Fibroblast of lung (primary cell): Measurements from ENCODE around the gene RNF115. TPM values are rescaled to one million over a fixed set of nuclear protein-coding genes. Genes with fewer than 3 reads are reported as not detected.

ENCODE experiments used
- DNase-seq, 2 donors: peaks; one replicate each; pipeline versions ENCODE4 v3.0.0 to v3.0.0-alpha.2; 2010; ENCODE audit warnings: low read depth in 2 of 2
- H2AFZ ChIP-seq: 2 replicates; pipeline ENCODE4 v1.5.1; 2012; ENCODE audit warnings: low read length, control low read depth, inconsistent platforms
- H3K27ac ChIP-seq: 2 replicates; pipeline ENCODE4 v1.5.1; 2011; ENCODE audit warnings: low read length, control low read depth; ENCODE audit not compliant: insufficient read depth
- H3K27me3 ChIP-seq: 2 replicates; pipeline ENCODE4 v1.5.1; 2011; ENCODE audit warnings: mild to moderate bottlenecking, low read length; ENCODE audit not compliant: control insufficient read depth, insufficient read depth
- H3K36me3 ChIP-seq: 2 replicates; pipeline ENCODE4 v1.5.1; 2011; ENCODE audit warnings: low read length; ENCODE audit not compliant: control insufficient read depth, insufficient read depth
- H3K4me1 ChIP-seq: 2 replicates; pipeline ENCODE4 v1.5.1; 2011; ENCODE audit warnings: low read length; ENCODE audit not compliant: control insufficient read depth, insufficient read depth; ENCODE audit errors: extremely low read depth
- H3K4me2 ChIP-seq: 2 replicates; pipeline ENCODE4 v1.5.1; 2011; ENCODE audit warnings: low read length, control low read depth; ENCODE audit not compliant: insufficient read depth; ENCODE audit errors: extremely low read depth
- H3K4me3 ChIP-seq, 4 experiments: fragments of 200-600 bp in 1 of 4; sonication (generic) in 1 of 4; replicated peaks in 1 of 4; 2 replicates each; pipeline ENCODE4 v1.5.1; 2011 to 2016; ENCODE audit warnings: low read length in 4 of 4, low read depth in 3 of 4, mild to moderate bottlenecking in 3 of 4, control low read depth in 2 of 4, inconsistent platforms in 1 of 4, mixed read lengths in 1 of 4; ENCODE audit not compliant: insufficient read depth in 1 of 4; ENCODE audit errors: control extremely low read depth in 1 of 4
- H3K79me2 ChIP-seq: 2 replicates; pipeline ENCODE4 v1.5.1; 2012; ENCODE audit warnings: mild to moderate bottlenecking, low read length, inconsistent platforms; ENCODE audit not compliant: control insufficient read depth, insufficient read depth
- H3K9ac ChIP-seq: 2 replicates; pipeline ENCODE4 v1.5.1; 2011; ENCODE audit warnings: mild to moderate bottlenecking, low read length, control low read depth; ENCODE audit not compliant: insufficient read depth
- H3K9me3 ChIP-seq: 2 replicates; pipeline ENCODE4 v1.5.1; 2012; ENCODE audit warnings: low read depth, low read length; ENCODE audit not compliant: control insufficient read depth, insufficient read depth
- H4K20me1 ChIP-seq: 2 replicates; pipeline ENCODE4 v1.5.1; 2011; ENCODE audit warnings: low read length; ENCODE audit not compliant: control insufficient read depth, insufficient read depth; ENCODE audit errors: extremely low read depth
- EZH2 ChIP-seq: IDR thresholded peaks from 2 replicates; pipeline ENCODE4 v1.5.1; 2012; ENCODE audit warnings: low read length, control low read depth, mild to moderate bottlenecking; ENCODE audit errors: missing control alignments
- polyA plus RNA-seq, 2 donors: library from polyadenylated mRNA; depleted of rRNA in 1 of 2; stranded (reverse) in 1 of 2; unstranded in 1 of 2; fragments of >200 nt; gene quantifications; 2 replicates each; pipeline ENCODE4 v1.2.1, GENCODE V29; 2011 to 2012; ENCODE audit warnings: missing spikeins in 1 of 2
- total RNA-seq: library from RNA; depleted of rRNA; stranded (reverse); fragments of >200 nt; gene quantifications from 2 replicates; pipeline ENCODE4 v1.2.1, GENCODE V29; 2014
- TF ChIP-seq, protein P1 (sequence below), 2 donors: IDR thresholded peaks in 1 of 2; conservative IDR thresholded peaks in 1 of 2; 1 replicate in 1 of 2; 2 replicates in 1 of 2; pipeline ENCODE4 v1.5.1; 2011 to 2012; ENCODE audit warnings: low read length in 2 of 2, control low read depth in 1 of 2, inconsistent platforms in 1 of 2, low read depth in 1 of 2, mild to moderate bottlenecking in 1 of 2

RNF115 gene
- total and polyA plus RNA-seq, 2 donors (not counting 1 experiment from before 2014, with no cell fraction given), result 16.2 to 19.8 TPM

GRCh38 chr1:145804235-145805045 is 19.5 kb downstream of the RNF115 start:
- DNase-seq, result peak in 1 of 2 donors; percentile 55
- Histone ChIP-seq H4K20me1 (no peaks in the 10 kb centered on the region), H3K79me2 (peaks cover 84% of the 10 kb centered on the region), H3K36me3 (no peaks in the 10 kb centered on the region), H3K4me3 (no peak overlapping the region), H3K9ac (no peak overlapping the region), H3K4me1 (peaks cover 2% of the 10 kb centered on the region), H2AFZ (no peak overlapping the region), H3K27me3 (no peaks in the 10 kb centered on the region), H3K9me3 (no peaks in the 10 kb centered on the region), H3K27ac (no peak overlapping the region), H3K4me2 (no peak overlapping the region)
- TF ChIP-seq, protein P1, sequence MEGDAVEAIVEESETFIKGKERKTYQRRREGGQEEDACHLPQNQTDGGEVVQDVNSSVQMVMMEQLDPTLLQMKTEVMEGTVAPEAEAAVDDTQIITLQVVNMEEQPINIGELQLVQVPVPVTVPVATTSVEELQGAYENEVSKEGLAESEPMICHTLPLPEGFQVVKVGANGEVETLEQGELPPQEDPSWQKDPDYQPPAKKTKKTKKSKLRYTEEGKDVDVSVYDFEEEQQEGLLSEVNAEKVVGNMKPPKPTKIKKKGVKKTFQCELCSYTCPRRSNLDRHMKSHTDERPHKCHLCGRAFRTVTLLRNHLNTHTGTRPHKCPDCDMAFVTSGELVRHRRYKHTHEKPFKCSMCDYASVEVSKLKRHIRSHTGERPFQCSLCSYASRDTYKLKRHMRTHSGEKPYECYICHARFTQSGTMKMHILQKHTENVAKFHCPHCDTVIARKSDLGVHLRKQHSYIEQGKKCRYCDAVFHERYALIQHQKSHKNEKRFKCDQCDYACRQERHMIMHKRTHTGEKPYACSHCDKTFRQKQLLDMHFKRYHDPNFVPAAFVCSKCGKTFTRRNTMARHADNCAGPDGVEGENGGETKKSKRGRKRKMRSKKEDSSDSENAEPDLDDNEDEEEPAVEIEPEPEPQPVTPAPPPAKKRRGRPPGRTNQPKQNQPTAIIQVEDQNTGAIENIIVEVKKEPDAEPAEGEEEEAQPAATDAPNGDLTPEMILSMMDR (conservative IDR thresholded peaks at IDR 0.05 in 1 of 2, IDR thresholded peaks at IDR 0.05 in 1 of 2; ENCODE audit: low read depth in 1 of 2, low read length in 2 of 2), result no peak
- no peak for TF ChIP-seq EZH2

- TF ChIP-seq, protein P1 (conservative IDR thresholded peaks at IDR 0.05 in 1 of 2, IDR thresholded peaks at IDR 0.05 in 1 of 2; ENCODE audit: low read depth in 1 of 2, low read length in 2 of 2), result no peak
- TF ChIP-seq EZH2, result no peak
- H2AFZ ChIP-seq, result no peak overlapping the region
- no peak overlapping the region for H3K4me2 ChIP-seq
- H3K27ac ChIP-seq, result no peak overlapping the region
- no peaks in the 10 kb centered on the region for H3K36me3 ChIP-seq
- H4K20me1 ChIP-seq, result no peaks in the 10 kb centered on the region
- H3K27me3 ChIP-seq, result no peaks in the 10 kb centered on the region
- no peak overlapping the region for H3K4me3 ChIP-seq
- H3K9me3 ChIP-seq, result no peaks in the 10 kb centered on the region
- H3K4me1 ChIP-seq, result peaks cover 2% of the 10 kb centered on the region
- H3K9ac ChIP-seq, result no peak overlapping the region
- H3K79me2 ChIP-seq, result peaks cover 72% of the 10 kb centered on the region
- DNase-seq, result peak in 1 of 2 donors; percentile 62
Observed at GRCh38 chr1:145799806-145800205, 24.1 kb downstream of the RNF115 start.

DNA sequence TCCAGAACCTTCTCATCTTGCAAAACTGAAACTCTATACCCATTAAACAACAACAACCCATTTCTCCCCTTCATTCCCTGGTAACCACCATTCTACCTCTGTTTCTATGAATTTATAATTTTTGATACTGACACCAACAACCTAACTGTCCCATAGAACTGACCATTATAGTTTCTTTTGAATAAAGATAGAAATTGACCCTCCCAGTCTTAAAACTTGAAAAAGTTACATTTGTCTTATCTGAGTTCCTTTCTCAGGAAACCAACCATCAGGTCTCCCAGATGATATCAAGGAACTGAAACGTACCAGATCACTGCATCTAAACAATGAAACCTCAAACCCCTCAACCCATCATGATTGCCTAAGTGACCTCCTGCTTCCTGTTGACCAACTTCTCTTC is 27.1 kb downstream of the RNF115 start:
- DNase-seq, result no peak
- Histone ChIP-seq H3K36me3 (no peaks in the 10 kb centered on the region), H3K4me3 (no peak overlapping the region), H2AFZ (no peak overlapping the region), H3K27ac (no peak overlapping the region), H3K9me3 (no peaks in the 10 kb centered on the region), H4K20me1 (no peaks in the 10 kb centered on the region), H3K4me2 (no peak overlapping the region), H3K27me3 (no peaks in the 10 kb centered on the region), H3K9ac (no peak overlapping the region), H3K79me2 (peaks cover 52% of the 10 kb centered on the region), H3K4me1 (no peaks in the 10 kb centered on the region)
- TF ChIP-seq, protein P1 (conservative IDR thresholded peaks at IDR 0.05 in 1 of 2, IDR thresholded peaks at IDR 0.05 in 1 of 2; ENCODE audit: low read depth in 1 of 2, low read length in 2 of 2), result no peak
- no peak for TF ChIP-seq EZH2
